GM12878 (cell line): ENCODE measurements around the gene IRAK4. TPM values are rescaled to one million over a fixed set of nuclear protein-coding genes. Genes with fewer than 3 reads are reported as not detected.
A peak's percentile ranks its signal among the peaks of the same experiment; 100 is the strongest.

Experiments
- BCL3 ChIP-seq: IDR thresholded peaks from 2 replicates; pipeline ENCODE4 v1.6.1; 2011; ENCODE audit warnings: borderline replicate concordance, low read depth, mild to moderate bottlenecking, moderate library complexity, low read length; ENCODE audit not compliant: insufficient read depth, poor library complexity, severe bottlenecking
- CBX3 ChIP-seq: fragments of 200-600 bp; sonication (generic); IDR thresholded peaks from 2 replicates; pipeline ENCODE4 v1.6.1; 2016; ENCODE audit warnings: low read depth, borderline replicate concordance
- CBX5 ChIP-seq: sonication (generic); IDR thresholded peaks from 2 replicates; pipeline ENCODE4 v1.6.1; 2016; ENCODE audit warnings: low read depth, moderate library complexity, mild to moderate bottlenecking, inconsistent platforms
- ELK1 ChIP-seq: IDR thresholded peaks from 2 replicates; pipeline ENCODE4 v1.6.1; 2012; ENCODE audit warnings: low read depth, low read length, improper control_type of control experiment
- HDAC2 ChIP-seq: fragments of 200-600 bp; sonication (generic); IDR thresholded peaks from 2 replicates; pipeline ENCODE4 v1.6.1; 2017
- IRF4 ChIP-seq: IDR thresholded peaks from 2 replicates; pipeline ENCODE4 v1.6.1; 2011; ENCODE audit warnings: low read depth, low read length
- MTA3 ChIP-seq: IDR thresholded peaks from 2 replicates; pipeline ENCODE4 v1.6.1; 2012; ENCODE audit warnings: low read length, inconsistent platforms, borderline replicate concordance
- NKRF ChIP-seq: fragments of 450-650 bp; conservative IDR thresholded peaks from 2 replicates; pipeline ENCODE4 v1.6.1; 2017; ENCODE audit warnings: mild to moderate bottlenecking, moderate library complexity
- NR2C1 ChIP-seq: fragments of 450-650 bp; IDR thresholded peaks from 2 replicates; pipeline ENCODE4 v1.6.1; 2017; ENCODE audit warnings: antibody characterized with exemption, mild to moderate bottlenecking, moderate library complexity
- POLR2AphosphoS5 ChIP-seq: IDR thresholded peaks from 2 replicates; pipeline ENCODE4 v1.6.1; 2011; ENCODE audit warnings: mild to moderate bottlenecking, low read length, inconsistent platforms
- PRDM15 ChIP-seq: fragments of 450-650 bp; formaldehyde crosslinking; IDR thresholded peaks from 2 replicates; pipeline ENCODE4 v1.4.0; 2020; ENCODE audit warnings: mild to moderate bottlenecking, moderate library complexity
- RAD51 ChIP-seq: fragments of 450-650 bp; IDR thresholded peaks from 2 replicates; pipeline ENCODE4 v1.6.1; 2016; ENCODE audit warnings: moderate library complexity, mild to moderate bottlenecking, inconsistent platforms
- SIX5 ChIP-seq: IDR thresholded peaks from 2 replicates; pipeline ENCODE4 v1.6.1; 2011; ENCODE audit warnings: mild to moderate bottlenecking, low read depth, low read length, moderate library complexity; ENCODE audit not compliant: severe bottlenecking
- SMARCA5 ChIP-seq: fragments of 450-650 bp; IDR thresholded peaks from 2 replicates; pipeline ENCODE4 v1.6.1; 2017; ENCODE audit warnings: mild to moderate bottlenecking
- SPI1 ChIP-seq: IDR thresholded peaks from 2 replicates; pipeline ENCODE4 v1.6.1; 2011; ENCODE audit warnings: low read depth, mild to moderate bottlenecking, low read length, moderate library complexity, borderline replicate concordance; ENCODE audit not compliant: insufficient read depth
- ZBTB33 ChIP-seq: fragments of 450-650 bp; IDR thresholded peaks from 2 replicates; pipeline ENCODE4 v1.6.1; 2017; ENCODE audit warnings: mild to moderate bottlenecking
- ZNF24 ChIP-seq: fragments of 450-650 bp; IDR thresholded peaks from 2 replicates; pipeline ENCODE4 v1.6.1; 2017; ENCODE audit warnings: antibody characterized with exemption, mild to moderate bottlenecking
- polyA plus RNA-seq, 11 experiments: library from polyadenylated mRNA; depleted of rRNA in 4 of 11; unstranded in 6 of 11; stranded (reverse) in 5 of 11; fragments of >200 nt; fragmentation: Nextera tagmentation in 4 of 11; fragmentation: Illumina TruSeq in 1 of 11; extraction: Ambion mirVana in 4 of 11; extraction: Trizol in 1 of 11; gene quantifications; 1 replicate in 1 of 11; 2 replicates in 10 of 11; pipeline versions ENCODE4 v1.2.1 to v1.2.3, GENCODE V29; 2011 to 2016; ENCODE audit warnings: inconsistent platforms in 2 of 11, missing spikeins in 2 of 11, low read depth in 1 of 11
- total RNA-seq, 4 experiments: library from RNA; depleted of rRNA in 3 of 4; stranded (reverse); fragments of >200 nt in 3 of 4; fragmentation: Illumina TruSeq in 1 of 4; extraction: Trizol in 1 of 4; gene quantifications; 2 replicates each; pipeline versions ENCODE4 v1.2.1 to v1.2.3, GENCODE V29; 2013 to 2021

Gene IRAK4
- total and polyA plus RNA-seq, 10 of the 15 experiments (the other 5 are each of a cell fraction or from before 2014, with no cell fraction given) = 7.9 to 46.8 (median 20.9) TPM

GRCh38 chr12:43835656-43836474 is 77.1 kb downstream of the IRAK4 start, which contains the start of gene TMEM117 (continued):
- no peak for TF ChIP-seq SPI1
- no peak; the same call in 1 of the 2 replicates for TF ChIP-seq POLR2AphosphoS5
- no peak for TF ChIP-seq HDAC2
- TF ChIP-seq NR2C1 = peak; percentile 32; the same call in 1 of the 2 replicates
- TF ChIP-seq PRDM15 (CRISPR knock-in tag) = no peak
- TF ChIP-seq IRF4 = no peak
- TF ChIP-seq CBX5 = no peak
- TF ChIP-seq NKRF = peak; percentile 82; the same call in 1 of the 2 replicates
- TF ChIP-seq SIX5 = no peak
- TF ChIP-seq ELK1 = no peak
- no peak for TF ChIP-seq CBX3
- TF ChIP-seq BCL3 = peak; percentile 13
- TF ChIP-seq SMARCA5 = 0 out of 2 replicates have a peak, but pooled peaks have one; percentile 79
- no peak for TF ChIP-seq RAD51
- no peak for TF ChIP-seq MTA3
- no peak for TF ChIP-seq ZNF24
- TF ChIP-seq ZBTB33 = no peak
